Natural killer cell (primary cell): ENCODE data around the gene HDHD2. TPM values are rescaled to one million over a fixed set of nuclear protein-coding genes. Genes with fewer than 3 reads are reported as not detected.

Source experiments
- ATAC-seq, 3 donors: fragments of 150-1000 bp in 2 of 3; fragments of 200-7000 bp in 1 of 3; cut with Tn5 transposase; 1 replicate in 1 of 3; 2 replicates in 2 of 3; pipeline ENCODE4 v1.10.0; 2021; ENCODE audit warnings: mild to moderate bottlenecking in 2 of 3, moderate library complexity in 2 of 3
- DNase-seq, 2 donors: peaks; one replicate each; pipeline versions ENCODE4 v3.0.0 to v3.0.0-alpha.2; 2013 to 2021; ENCODE audit warnings: mixed read lengths in 1 of 2
- H3K27ac ChIP-seq: one replicate; pipeline ENCODE4 v1.5.1; 2013; ENCODE audit warnings: mild to moderate bottlenecking, low read length
- H3K27me3 ChIP-seq: one replicate; pipeline ENCODE4 v1.6.1; 2013; ENCODE audit warnings: low read length; ENCODE audit not compliant: control insufficient read depth, insufficient read depth
- H3K36me3 ChIP-seq: one replicate; pipeline ENCODE4 v1.6.1; 2013; ENCODE audit warnings: low read length; ENCODE audit not compliant: control insufficient read depth, insufficient read depth
- H3K4me1 ChIP-seq: one replicate; pipeline ENCODE4 v1.6.1; 2013; ENCODE audit warnings: low read length; ENCODE audit not compliant: control insufficient read depth, insufficient read depth
- H3K4me3 ChIP-seq: one replicate; pipeline ENCODE4 v1.5.1; 2013; ENCODE audit warnings: low read length
- H3K9me3 ChIP-seq: one replicate; pipeline ENCODE4 v1.6.1; 2013; ENCODE audit warnings: low read length; ENCODE audit not compliant: control insufficient read depth, insufficient read depth
- H3K27ac Mint-ChIP-seq, 2 donors: one replicate each; pipeline ENCODE4 v1.8.0; 2022; ENCODE audit warnings: mild to moderate bottlenecking in 2 of 2, mixed read lengths in 2 of 2, moderate library complexity in 1 of 2
- H3K27me3 Mint-ChIP-seq, 2 donors: one replicate each; pipeline ENCODE4 v1.8.0; 2022; ENCODE audit warnings: low read depth in 2 of 2, mixed read lengths in 2 of 2
- H3K36me3 Mint-ChIP-seq: one replicate; pipeline ENCODE4 v1.8.0; 2022; ENCODE audit warnings: mixed read lengths
- H3K4me1 Mint-ChIP-seq, 2 donors: one replicate each; pipeline ENCODE4 v1.8.0; 2022; ENCODE audit warnings: mixed read lengths in 2 of 2
- H3K4me3 Mint-ChIP-seq: one replicate; pipeline ENCODE4 v1.8.0; 2022; ENCODE audit warnings: mild to moderate bottlenecking, moderate library complexity, mixed read lengths
- H3K9me3 Mint-ChIP-seq, 2 donors: one replicate each; pipeline ENCODE4 v1.8.0; 2022; ENCODE audit warnings: mixed read lengths in 2 of 2
- CTCF ChIP-seq: fragments of 200-600 bp; IDR thresholded peaks from one replicate; pipeline ENCODE4 v1.8.0; 2022; ENCODE audit warnings: antibody characterized with exemption
- WGBS: methylation state at CpG from one replicate; pipeline ENCODE4 v1.1.7; 2013; ENCODE audit warnings: missing lambda C conversion rate; ENCODE audit not compliant: insufficient coverage; 5-methylcytosine and 5-hydroxymethylcytosine counted together
- intact Hi-C: fragments of 100-400 bp; cut with micrococcal nuclease; formaldehyde crosslinking; loops from one replicate; pipeline ENCODE4 v1.14.2; 2022
- total RNA-seq, 4 donors: library from RNA; stranded (reverse); fragments of 120-200 nt in 1 of 4; gene quantifications; one replicate each; pipeline versions ENCODE4 v1.2.3 to v1.2.4, GENCODE V29; 2013 to 2022

The HDHD2 gene
- total RNA-seq, 3 donors from 2014 or later (not counting 1 experiment from before 2014, with no cell fraction given) = 27.5 to 36.2 (median 35.3) TPM

- TF ChIP-seq CTCF = no peak
- intact Hi-C loops = no loop called here
- no peak for DNase-seq
- Mint-ChIP-seq H3K4me3 (no peak overlapping the region), H3K4me1 (no peaks in the 10 kb centered on the region), H3K9me3 (no peaks in the 10 kb centered on the region), H3K27ac (no peak overlapping the region), H3K36me3 (peaks cover 35% of the 10 kb centered on the region), H3K27me3 (no peaks in the 10 kb centered on the region)
- 92% methylated on average over 5 of the region's 6 CpGs for WGBS
- Histone ChIP-seq H3K27me3 (no peaks in the 10 kb centered on the region), H3K9me3 (no peaks in the 10 kb centered on the region), H3K4me1 (no peaks in the 10 kb centered on the region), H3K36me3 (peaks cover 49% of the 10 kb centered on the region), H3K27ac (no peak overlapping the region), H3K4me3 (no peak overlapping the region)
- ATAC-seq = no peak
Measured at GRCh38 chr18:47110492-47111274, 39.6 kb downstream of the HDHD2 start.

GRCh38 chr18:47109720-47110119 lies 40.6 kb downstream of the HDHD2 start:
- 100% methylated on average over 1 of the region's 1 CpG for WGBS
- no peak for TF ChIP-seq CTCF
- ATAC-seq (no peak), DNase-seq (no peak)
- H3K9me3 Mint-ChIP-seq = no peaks in the 10 kb centered on the region
- H3K4me3 ChIP-seq = no peak overlapping the region
- H3K27ac Mint-ChIP-seq = no peak overlapping the region
- H3K4me1 ChIP-seq = no peaks in the 10 kb centered on the region
- no peaks in the 10 kb centered on the region for H3K27me3 ChIP-seq
- H3K27me3 Mint-ChIP-seq = no peaks in the 10 kb centered on the region
- no peaks in the 10 kb centered on the region for H3K9me3 ChIP-seq
- H3K4me3 Mint-ChIP-seq = no peak overlapping the region
- no peak overlapping the region for H3K27ac ChIP-seq
- H3K36me3 Mint-ChIP-seq = peaks cover 30% of the 10 kb centered on the region
- H3K4me1 Mint-ChIP-seq = no peaks in the 10 kb centered on the region
- intact Hi-C loops = no loop called here
- H3K36me3 ChIP-seq = peaks cover 51% of the 10 kb centered on the region

- Mint-ChIP-seq H3K27ac (no peak overlapping the region), H3K27me3 (no peaks in the 10 kb centered on the region), H3K9me3 (no peaks in the 10 kb centered on the region), H3K36me3 (peaks cover 30% of the 10 kb centered on the region), H3K4me3 (no peak overlapping the region), H3K4me1 (no peaks in the 10 kb centered on the region)
- Histone ChIP-seq H3K9me3 (no peaks in the 10 kb centered on the region), H3K4me1 (no peaks in the 10 kb centered on the region), H3K27ac (no peak overlapping the region), H3K4me3 (no peak overlapping the region), H3K36me3 (peaks cover 46% of the 10 kb centered on the region), H3K27me3 (no peaks in the 10 kb centered on the region)
- intact Hi-C loops = no loop called here
- no peak for TF ChIP-seq CTCF
- WGBS = 97% methylated on average over 6 of the region's 7 CpGs
- ATAC-seq (no peak), DNase-seq (no peak)
Measured at GRCh38 chr18:47108998-47109405, 41.3 kb downstream of the HDHD2 start.

- no peaks in the 10 kb centered on the region for H3K9me3 ChIP-seq
- no peak for ATAC-seq
- Mint-ChIP-seq H3K36me3 (peaks cover 30% of the 10 kb centered on the region), H3K4me1 (no peaks in the 10 kb centered on the region), H3K27me3 (no peaks in the 10 kb centered on the region), H3K9me3 (no peaks in the 10 kb centered on the region), H3K4me3 (no peak overlapping the region), H3K27ac (no peak overlapping the region)
- no peaks in the 10 kb centered on the region for H3K4me1 ChIP-seq
- H3K27me3 ChIP-seq = no peaks in the 10 kb centered on the region
- no peak overlapping the region for H3K4me3 ChIP-seq
- peaks cover 42% of the 10 kb centered on the region for H3K36me3 ChIP-seq
- no peak overlapping the region for H3K27ac ChIP-seq
- no peak for DNase-seq
- no peak for TF ChIP-seq CTCF
- intact Hi-C loops = no loop called here
- 93% methylated on average over 3 of the region's 3 CpGs for WGBS
Measured at GRCh38 chr18:47108373-47108772, 41.9 kb downstream of the HDHD2 start.
